Measurements from ENCODE around the gene ITPR2.

ITPR2 gene

GRCh38 chr12:26533211-26533610 lies 299.8 kb downstream of the ITPR2 start:
- Histone ChIP-seq H4K91ac (ENCODE audit: low read length) (no peak overlapping the region), H3K79me1 (replicated peaks; ENCODE audit: low read length, poor library complexity, severe bottlenecking) (no peaks in the 10 kb centered on the region), H3K27me3 (ENCODE audit: control insufficient read depth in 1 of 2, insufficient read depth in 1 of 2, low read length in 2 of 2) (no peaks in the 10 kb centered on the region), H2AK5ac (ENCODE audit: low read length, severe bottlenecking) (no peak overlapping the region), H2BK120ac (ENCODE audit: low read depth, low read length) (no peak overlapping the region), H3K14ac (ENCODE audit: low read length in 2 of 2) (no peak overlapping the region), H4K8ac (ENCODE audit: low read length) (no peak overlapping the region), H2BK5ac (ENCODE audit: low read depth, low read length, poor library complexity, severe bottlenecking) (no peak overlapping the region), H2BK12ac (ENCODE audit: low read length in 2 of 2) (no peak overlapping the region), H3K4me1 (ENCODE audit: control insufficient read depth, insufficient read depth, low read depth, low read length) (no peaks in the 10 kb centered on the region), H3K4me2 (ENCODE audit: low read length, poor library complexity, severe bottlenecking) (no peak overlapping the region), H3K9me3 (ENCODE audit: control insufficient read depth, low read length) (no peaks in the 10 kb centered on the region), H3K36me3 (ENCODE audit: control insufficient read depth in 1 of 2, insufficient read depth in 2 of 2, low read depth in 1 of 2, low read length in 2 of 2) (peaks cover 0 to 2% of the 10 kb centered on the region in 2 experiments), H2BK15ac (ENCODE audit: low read depth, poor library complexity, severe bottlenecking) (no peak overlapping the region), H3K4ac (ENCODE audit: low read depth in 1 of 2, low read length in 2 of 2) (no peak overlapping the region), H3K23ac (ENCODE audit: low read length in 2 of 2) (no peak overlapping the region), H3K4me3 (ENCODE audit: insufficient read depth in 1 of 2, low read depth in 1 of 2, low read length in 2 of 2) (no peak overlapping the region), H3K27ac (ENCODE audit: low read length, poor library complexity, severe bottlenecking) (no peak overlapping the region), H2AFZ (ENCODE audit: low read depth, low read length) (no peak overlapping the region), H3K18ac (ENCODE audit: low read depth in 1 of 2, low read length in 2 of 2) (no peak overlapping the region), H3K9ac (ENCODE audit: low read length) (no peak overlapping the region)
- DNase-seq, result no peak
- WGBS, result 100% methylated on average over 2 of the region's 3 CpGs

- no peak overlapping the region for H2BK120ac ChIP-seq (ENCODE audit: low read depth, low read length)
- no peak overlapping the region for H2BK5ac ChIP-seq (ENCODE audit: low read depth, low read length, poor library complexity, severe bottlenecking)
- H3K4me3 ChIP-seq (ENCODE audit: insufficient read depth in 1 of 2, low read depth in 1 of 2, low read length in 2 of 2), result no peak overlapping the region
- no peak overlapping the region for H3K14ac ChIP-seq (ENCODE audit: low read length in 2 of 2)
- no peak overlapping the region for H4K91ac ChIP-seq (ENCODE audit: low read length)
- no peak for DNase-seq
- no peak overlapping the region for H2BK12ac ChIP-seq (ENCODE audit: low read length in 2 of 2)
- no peak overlapping the region for H2AFZ ChIP-seq (ENCODE audit: low read depth, low read length)
- peaks cover 8% of the 10 kb centered on the region for H3K9me3 ChIP-seq (ENCODE audit: control insufficient read depth, low read length)
- H3K4me2 ChIP-seq (ENCODE audit: low read length, poor library complexity, severe bottlenecking), result no peak overlapping the region
- no peaks in the 10 kb centered on the region for H3K79me1 ChIP-seq (replicated peaks; ENCODE audit: low read length, poor library complexity, severe bottlenecking)
- no CpG with 5 or more reads among the region's 1 CpG for WGBS
- H3K27ac ChIP-seq (ENCODE audit: low read length, poor library complexity, severe bottlenecking), result no peak overlapping the region
- no peak overlapping the region for H2BK15ac ChIP-seq (ENCODE audit: low read depth, poor library complexity, severe bottlenecking)
- H3K36me3 ChIP-seq (ENCODE audit: control insufficient read depth in 1 of 2, insufficient read depth in 2 of 2, low read depth in 1 of 2, low read length in 2 of 2), result no peaks in the 10 kb centered on the region
- no peak overlapping the region for H2AK5ac ChIP-seq (ENCODE audit: low read length, severe bottlenecking)
- H3K9ac ChIP-seq (ENCODE audit: low read length), result no peak overlapping the region
- H3K4ac ChIP-seq (ENCODE audit: low read depth in 1 of 2, low read length in 2 of 2), result no peak overlapping the region
- no peaks in the 10 kb centered on the region for H3K4me1 ChIP-seq (ENCODE audit: control insufficient read depth, insufficient read depth, low read depth, low read length)
- H4K8ac ChIP-seq (ENCODE audit: low read length), result no peak overlapping the region
- H3K27me3 ChIP-seq (ENCODE audit: control insufficient read depth in 1 of 2, insufficient read depth in 1 of 2, low read length in 2 of 2), result no peaks in the 10 kb centered on the region
- no peak overlapping the region for H3K18ac ChIP-seq (ENCODE audit: low read depth in 1 of 2, low read length in 2 of 2)
- no peak overlapping the region for H3K23ac ChIP-seq (ENCODE audit: low read length in 2 of 2)
Measured at GRCh38 chr12:26530461-26530860, 302.5 kb downstream of the ITPR2 start.

GRCh38 chr12:26528943-26529342 lies 304.1 kb downstream of the ITPR2 start:
- no peak overlapping the region for H2BK12ac ChIP-seq (ENCODE audit: low read length in 2 of 2)
- no peak overlapping the region for H2BK15ac ChIP-seq (ENCODE audit: low read depth, poor library complexity, severe bottlenecking)
- H3K36me3 ChIP-seq (ENCODE audit: control insufficient read depth in 1 of 2, insufficient read depth in 2 of 2, low read depth in 1 of 2, low read length in 2 of 2), result no peaks in the 10 kb centered on the region
- H2BK5ac ChIP-seq (ENCODE audit: low read depth, low read length, poor library complexity, severe bottlenecking), result no peak overlapping the region
- no peak for DNase-seq
- WGBS, result 94% methylated on average over 1 of the region's 1 CpG
- H3K4me1 ChIP-seq (ENCODE audit: control insufficient read depth, insufficient read depth, low read depth, low read length), result no peaks in the 10 kb centered on the region
- H4K91ac ChIP-seq (ENCODE audit: low read length), result no peak overlapping the region
- H3K9me3 ChIP-seq (ENCODE audit: control insufficient read depth, low read length), result peaks cover 13% of the 10 kb centered on the region
- no peak overlapping the region for H2AK5ac ChIP-seq (ENCODE audit: low read length, severe bottlenecking)
- no peak overlapping the region for H3K27ac ChIP-seq (ENCODE audit: low read length, poor library complexity, severe bottlenecking)
- no peak overlapping the region for H3K9ac ChIP-seq (ENCODE audit: low read length)
- no peak overlapping the region for H3K18ac ChIP-seq (ENCODE audit: low read depth in 1 of 2, low read length in 2 of 2)
- no peak overlapping the region for H3K4me2 ChIP-seq (ENCODE audit: low read length, poor library complexity, severe bottlenecking)
- no peak overlapping the region for H4K8ac ChIP-seq (ENCODE audit: low read length)
- H3K23ac ChIP-seq (ENCODE audit: low read length in 2 of 2), result no peak overlapping the region
- H3K4ac ChIP-seq (ENCODE audit: low read depth in 1 of 2, low read length in 2 of 2), result no peak overlapping the region
- no peaks in the 10 kb centered on the region for H3K79me1 ChIP-seq (replicated peaks; ENCODE audit: low read length, poor library complexity, severe bottlenecking)
- no peak overlapping the region for H3K14ac ChIP-seq (ENCODE audit: low read length in 2 of 2)
- no peak overlapping the region for H3K4me3 ChIP-seq (ENCODE audit: insufficient read depth in 1 of 2, low read depth in 1 of 2, low read length in 2 of 2)
- no peak overlapping the region for H2BK120ac ChIP-seq (ENCODE audit: low read depth, low read length)
- no peak overlapping the region for H2AFZ ChIP-seq (ENCODE audit: low read depth, low read length)
- no peaks in the 10 kb centered on the region for H3K27me3 ChIP-seq (ENCODE audit: control insufficient read depth in 1 of 2, insufficient read depth in 1 of 2, low read length in 2 of 2)

GRCh38 chr12:26527682-26528081 lies 305.3 kb downstream of the ITPR2 start:
- Histone ChIP-seq H3K4ac (ENCODE audit: low read depth in 1 of 2, low read length in 2 of 2) (no peak overlapping the region), H3K14ac (ENCODE audit: low read length in 2 of 2) (no peak overlapping the region), H3K18ac (ENCODE audit: low read depth in 1 of 2, low read length in 2 of 2) (no peak overlapping the region), H2BK15ac (ENCODE audit: low read depth, poor library complexity, severe bottlenecking) (no peak overlapping the region), H3K4me1 (ENCODE audit: control insufficient read depth, insufficient read depth, low read depth, low read length) (peaks cover 2% of the 10 kb centered on the region), H2BK5ac (ENCODE audit: low read depth, low read length, poor library complexity, severe bottlenecking) (no peak overlapping the region), H2BK120ac (ENCODE audit: low read depth, low read length) (no peak overlapping the region), H3K9ac (ENCODE audit: low read length) (no peak overlapping the region), H3K9me3 (ENCODE audit: control insufficient read depth, low read length) (peaks cover 13% of the 10 kb centered on the region), H2AK5ac (ENCODE audit: low read length, severe bottlenecking) (no peak overlapping the region), H3K4me2 (ENCODE audit: low read length, poor library complexity, severe bottlenecking) (no peak overlapping the region), H3K79me1 (replicated peaks; ENCODE audit: low read length, poor library complexity, severe bottlenecking) (peaks cover 3% of the 10 kb centered on the region), H3K27me3 (ENCODE audit: control insufficient read depth in 1 of 2, insufficient read depth in 1 of 2, low read length in 2 of 2) (no peaks in the 10 kb centered on the region), H3K23ac (ENCODE audit: low read length in 2 of 2) (no peak overlapping the region), H3K4me3 (ENCODE audit: insufficient read depth in 1 of 2, low read depth in 1 of 2, low read length in 2 of 2) (no peak overlapping the region), H2AFZ (ENCODE audit: low read depth, low read length) (no peak overlapping the region), H3K27ac (ENCODE audit: low read length, poor library complexity, severe bottlenecking) (no peak overlapping the region), H2BK12ac (ENCODE audit: low read length in 2 of 2) (no peak overlapping the region), H4K8ac (ENCODE audit: low read length) (no peak overlapping the region), H4K91ac (ENCODE audit: low read length) (no peak overlapping the region), H3K36me3 (ENCODE audit: control insufficient read depth in 1 of 2, insufficient read depth in 2 of 2, low read depth in 1 of 2, low read length in 2 of 2) (peaks cover 0 to 3% of the 10 kb centered on the region in 2 experiments)
- WGBS, result 94% methylated on average over 3 of the region's 4 CpGs
- DNase-seq, result no peak

Measured in mesenchymal stem cell (in vitro differentiated cells and primary cell).